ENCODE results near the gene ZSCAN25. TPM values are rescaled to one million over a fixed set of nuclear protein-coding genes. Genes with fewer than 3 reads are reported as not detected.

Gene ZSCAN25
- total and polyA plus RNA-seq, 2 of the 13 experiments (the other 11 are each of a cell fraction or from before 2014, with no cell fraction given), result 12.1 to 16.8 TPM

DNA sequence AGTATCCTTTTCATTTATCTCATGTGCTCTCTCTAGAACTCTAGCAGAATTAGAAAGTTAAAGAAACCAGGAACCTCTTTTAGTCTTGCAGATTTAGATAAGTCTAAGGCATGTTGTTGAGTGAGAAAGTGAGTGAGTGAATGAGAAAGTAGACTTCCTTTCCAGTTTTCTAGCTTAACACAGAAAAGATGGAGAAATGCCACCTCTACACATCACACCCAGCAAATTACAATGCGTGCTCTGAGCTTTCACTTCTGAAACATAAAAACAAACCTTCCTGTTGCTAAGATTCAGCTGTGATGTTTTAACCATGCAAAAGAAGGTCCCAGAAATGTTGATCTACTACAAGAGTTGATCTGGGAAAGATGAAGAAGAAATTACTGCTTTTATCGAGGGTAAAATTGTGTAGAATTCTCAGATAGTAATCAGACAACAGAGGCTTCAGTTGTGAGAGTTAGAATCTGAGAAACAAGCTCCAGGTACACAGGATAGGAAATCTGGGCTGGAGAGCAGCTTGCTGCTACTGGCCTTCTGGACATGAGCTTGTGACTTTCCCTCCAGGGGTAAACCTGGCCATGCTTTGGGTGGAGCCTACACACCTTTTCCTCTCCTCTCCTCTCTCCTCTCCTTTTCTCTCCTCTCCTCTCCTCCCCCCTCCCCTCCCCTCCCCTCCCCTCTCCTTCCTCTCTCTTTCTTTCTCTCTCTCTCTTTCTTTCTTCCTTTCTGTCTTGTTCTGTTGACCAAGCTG lies 58.4 kb downstream of the ZSCAN25 start (continued):
- TF ChIP-seq JUND (CRISPR knock-in tag; IDR thresholded peaks at IDR 0.05) (no peak), ZNF562 (CRISPR knock-in tag; IDR thresholded peaks at IDR 0.05; ENCODE audit: borderline replicate concordance) (no peak), ZNF558 (CRISPR knock-in tag; IDR thresholded peaks at IDR 0.05; ENCODE audit: borderline replicate concordance) (no peak), HDAC6 (IDR thresholded peaks at IDR 0.05; ENCODE audit: low read depth, low read length) (no peak), ZNF557 (CRISPR knock-in tag; IDR thresholded peaks at IDR 0.05) (no peak), POGZ (CRISPR knock-in tag; IDR thresholded peaks at IDR 0.05) (no peak), HNRNPK (IDR thresholded peaks at IDR 0.05; ENCODE audit: low read depth, low read length, poor library complexity, severe bottlenecking) (peak; percentile 95), HMG20B (CRISPR knock-in tag; conservative IDR thresholded peaks at IDR 0.05) (no peak)
- TF ChIP-seq, protein P1, sequence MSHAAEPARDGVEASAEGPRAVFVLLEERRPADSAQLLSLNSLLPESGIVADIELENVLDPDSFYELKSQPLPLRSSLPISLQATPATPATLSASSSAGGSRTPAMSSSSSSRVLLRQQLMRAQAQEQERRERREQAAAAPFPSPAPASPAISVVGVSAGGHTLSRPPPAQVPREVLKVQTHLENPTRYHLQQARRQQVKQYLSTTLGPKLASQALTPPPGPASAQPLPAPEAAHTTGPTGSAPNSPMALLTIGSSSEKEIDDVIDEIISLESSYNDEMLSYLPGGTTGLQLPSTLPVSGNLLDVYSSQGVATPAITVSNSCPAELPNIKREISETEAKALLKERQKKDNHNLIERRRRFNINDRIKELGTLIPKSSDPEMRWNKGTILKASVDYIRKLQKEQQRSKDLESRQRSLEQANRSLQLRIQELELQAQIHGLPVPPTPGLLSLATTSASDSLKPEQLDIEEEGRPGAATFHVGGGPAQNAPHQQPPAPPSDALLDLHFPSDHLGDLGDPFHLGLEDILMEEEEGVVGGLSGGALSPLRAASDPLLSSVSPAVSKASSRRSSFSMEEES (CRISPR knock-in tag; IDR thresholded peaks at IDR 0.05), result no peak

DNA sequence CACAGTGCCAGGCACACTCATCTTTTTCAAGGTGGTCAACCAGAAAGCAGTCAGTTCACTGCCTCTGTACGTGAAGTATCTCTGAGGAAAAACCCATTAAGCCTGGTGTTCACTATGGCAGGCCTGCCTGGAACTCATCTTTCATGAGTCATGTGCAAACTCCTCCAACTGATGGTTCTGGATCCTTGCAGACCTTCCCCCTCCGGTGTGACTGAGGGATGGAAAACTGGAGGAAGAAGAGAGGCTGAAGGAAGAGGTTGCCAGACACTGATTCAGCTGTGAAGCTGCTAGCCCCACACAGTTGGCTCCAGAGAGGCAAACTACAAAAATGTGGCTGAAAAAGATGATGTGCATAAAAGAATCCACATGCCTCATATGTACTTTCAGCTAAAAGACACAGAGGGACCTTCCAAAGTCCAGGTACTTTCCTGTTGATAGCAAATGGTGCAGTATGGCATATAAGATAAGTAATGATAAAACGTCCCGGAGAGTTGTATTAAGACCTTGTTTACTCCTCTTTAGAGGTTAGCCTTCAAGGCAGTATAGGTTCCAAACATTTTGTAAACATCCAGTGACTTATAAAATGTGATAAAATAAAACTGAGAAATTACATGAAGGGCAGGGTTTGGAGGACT lies 60.4 kb downstream of the ZSCAN25 start:
- ChIA-PET POLR2A (interaction anchor here (6.0 kb wide), 1 partner anchor 17 kb away, joined by 119 read pairs; no protein-coding TSS in a partner anchor), CTCF (ENCODE audit: low intra/inter-chr PET ratio, low total read pairs) (no interaction called here)
- 0 out of 2 replicates have a peak, but pooled peaks cover 2% of the 10 kb centered on the region for H3K9me3 ChIP-seq (ENCODE audit: low read length)
- FAIRE-seq (no peak), ATAC-seq (no peak; the same call in 2 of the 3 replicates), DNase-seq (ENCODE audit: low spot score) (no peak)
- intact Hi-C loops (cut with micrococcal nuclease; ENCODE audit: unreplicated experiment), result no loop called here
- in situ Hi-C loops (cut with HindIII; ENCODE audit: extremely low pct_ligation_motif_present, low pct_unique_long_range_greater_than_20kb), result no loop called here
- peak overlapping the region; percentile 37 for H3K4me2 ChIP-seq (ENCODE audit: low read depth, low read length)
- BruUV-seq (replicated peaks), result no TSS peak
- no peak overlapping the region for H3K9ac ChIP-seq (ENCODE audit: insufficient read depth, low read depth, low read length)
- no peaks in the 10 kb centered on the region for H3K36me3 ChIP-seq (replicated peaks in 1 of 2; ENCODE audit: control insufficient read depth in 1 of 2, insufficient read depth in 2 of 2, low read length in 2 of 2)
- no peak overlapping the region for H3K4me3 ChIP-seq (replicated peaks in 1 of 3; ENCODE audit: insufficient read depth in 1 of 3, low read depth in 2 of 3, low read length in 3 of 3)
- H3K27ac ChIP-seq (ENCODE audit: extremely low read length, insufficient read depth, low read length), result peak overlapping the region; percentile 34
- no peaks in the 10 kb centered on the region for H3K27me3 ChIP-seq (ENCODE audit: control insufficient read depth in 1 of 2, insufficient read depth in 2 of 2, low read length in 2 of 2)
- WGBS (ENCODE audit: low lambda C conversion rate), result 54% methylated on average over 4 of the region's 4 CpGs
- no peaks in the 10 kb centered on the region for H3K79me2 ChIP-seq (ENCODE audit: insufficient read depth, low read length)
- H4K20me1 ChIP-seq (ENCODE audit: insufficient read depth, low read length), result no peaks in the 10 kb centered on the region
- no peak overlapping the region for H2AFZ ChIP-seq (ENCODE audit: low read length)
- H3K4me1 ChIP-seq (ENCODE audit: insufficient read depth, low read length), result peaks cover 51% of the 10 kb centered on the region
- TF ChIP-seq ZSCAN29 (CRISPR knock-in tag; conservative IDR thresholded peaks at IDR 0.05) (0 out of 2 replicates have a peak, but pooled peaks have one; percentile 19), MED1 (CRISPR knock-in tag; IDR thresholded peaks at IDR 0.05) (peak; percentile 13; the same call in 1 of the 2 replicates), ZNF552 (CRISPR knock-in tag; IDR thresholded peaks at IDR 0.05; ENCODE audit: borderline replicate concordance) (0 out of 2 replicates have a peak, but pooled peaks have one; percentile 14)
- TF ChIP-seq, protein P2, sequence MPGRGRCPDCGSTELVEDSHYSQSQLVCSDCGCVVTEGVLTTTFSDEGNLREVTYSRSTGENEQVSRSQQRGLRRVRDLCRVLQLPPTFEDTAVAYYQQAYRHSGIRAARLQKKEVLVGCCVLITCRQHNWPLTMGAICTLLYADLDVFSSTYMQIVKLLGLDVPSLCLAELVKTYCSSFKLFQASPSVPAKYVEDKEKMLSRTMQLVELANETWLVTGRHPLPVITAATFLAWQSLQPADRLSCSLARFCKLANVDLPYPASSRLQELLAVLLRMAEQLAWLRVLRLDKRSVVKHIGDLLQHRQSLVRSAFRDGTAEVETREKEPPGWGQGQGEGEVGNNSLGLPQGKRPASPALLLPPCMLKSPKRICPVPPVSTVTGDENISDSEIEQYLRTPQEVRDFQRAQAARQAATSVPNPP (CRISPR knock-in tag; IDR thresholded peaks at IDR 0.05), result peak; percentile 8; the same call in 1 of the 2 replicates
- TF ChIP-seq, protein P3, sequence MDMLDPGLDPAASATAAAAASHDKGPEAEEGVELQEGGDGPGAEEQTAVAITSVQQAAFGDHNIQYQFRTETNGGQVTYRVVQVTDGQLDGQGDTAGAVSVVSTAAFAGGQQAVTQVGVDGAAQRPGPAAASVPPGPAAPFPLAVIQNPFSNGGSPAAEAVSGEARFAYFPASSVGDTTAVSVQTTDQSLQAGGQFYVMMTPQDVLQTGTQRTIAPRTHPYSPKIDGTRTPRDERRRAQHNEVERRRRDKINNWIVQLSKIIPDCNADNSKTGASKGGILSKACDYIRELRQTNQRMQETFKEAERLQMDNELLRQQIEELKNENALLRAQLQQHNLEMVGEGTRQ (IDR thresholded peaks at IDR 0.05; ENCODE audit: low read depth, low read length), result no peak
- TF ChIP-seq, protein P3 (CRISPR knock-in tag; IDR thresholded peaks at IDR 0.05; ENCODE audit: borderline replicate concordance), result no peak

All from HepG2 (cell line).